ENCODE data around the gene KIF26B.

The KIF26B gene

GRCh38 chr1:245211035-245211749 is 56.4 kb downstream of the KIF26B start:
- DNase-seq, result no peak

DNA sequence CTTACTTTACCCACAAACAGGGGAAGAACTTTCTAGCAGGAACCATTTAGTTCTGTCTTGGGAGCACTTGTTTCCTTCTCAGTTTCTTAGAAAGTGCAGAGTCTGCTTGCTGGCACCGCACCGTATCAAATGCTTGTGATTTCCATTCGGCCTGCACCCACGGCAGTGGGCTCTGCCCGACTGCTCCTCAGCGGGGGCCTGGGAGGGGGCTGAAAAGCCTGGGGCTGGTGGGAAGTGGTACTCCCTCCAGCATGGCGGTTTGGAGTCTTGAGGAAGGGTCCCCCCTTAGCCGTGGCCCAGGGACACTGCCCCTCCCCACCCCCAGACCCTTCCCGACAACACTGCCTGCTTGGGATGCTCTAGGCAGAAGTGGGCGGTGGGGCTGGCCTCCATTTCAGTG is 57.0 kb downstream of the KIF26B start:
- DNase-seq, result no peak

GRCh38 chr1:245212221-245212710 is 57.5 kb downstream of the KIF26B start:
- no peak for DNase-seq

GRCh38 chr1:245213066-245213831 is 58.5 kb downstream of the KIF26B start:
- no peak for DNase-seq

DNA sequence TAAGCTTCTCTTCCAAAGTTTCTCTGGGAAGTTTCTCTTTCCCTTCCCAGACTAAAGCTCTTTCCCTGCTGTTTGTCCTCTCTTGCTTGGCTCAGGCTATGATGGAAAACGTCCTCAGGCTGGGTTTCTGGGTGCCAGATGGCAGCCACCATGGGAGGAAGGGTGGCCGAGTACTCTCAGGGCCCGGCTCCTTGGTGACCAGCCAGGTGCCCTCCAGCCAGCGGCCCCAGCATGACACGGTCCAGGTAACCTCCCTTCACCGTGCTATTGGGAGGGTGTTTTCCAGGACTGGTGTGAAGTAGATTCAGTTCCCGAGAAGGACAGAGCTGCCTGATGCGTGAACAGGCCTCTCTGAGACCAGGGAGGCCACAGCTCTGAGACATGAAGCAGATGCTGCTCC is 60.3 kb downstream of the KIF26B start:
- no peak for DNase-seq

DNA sequence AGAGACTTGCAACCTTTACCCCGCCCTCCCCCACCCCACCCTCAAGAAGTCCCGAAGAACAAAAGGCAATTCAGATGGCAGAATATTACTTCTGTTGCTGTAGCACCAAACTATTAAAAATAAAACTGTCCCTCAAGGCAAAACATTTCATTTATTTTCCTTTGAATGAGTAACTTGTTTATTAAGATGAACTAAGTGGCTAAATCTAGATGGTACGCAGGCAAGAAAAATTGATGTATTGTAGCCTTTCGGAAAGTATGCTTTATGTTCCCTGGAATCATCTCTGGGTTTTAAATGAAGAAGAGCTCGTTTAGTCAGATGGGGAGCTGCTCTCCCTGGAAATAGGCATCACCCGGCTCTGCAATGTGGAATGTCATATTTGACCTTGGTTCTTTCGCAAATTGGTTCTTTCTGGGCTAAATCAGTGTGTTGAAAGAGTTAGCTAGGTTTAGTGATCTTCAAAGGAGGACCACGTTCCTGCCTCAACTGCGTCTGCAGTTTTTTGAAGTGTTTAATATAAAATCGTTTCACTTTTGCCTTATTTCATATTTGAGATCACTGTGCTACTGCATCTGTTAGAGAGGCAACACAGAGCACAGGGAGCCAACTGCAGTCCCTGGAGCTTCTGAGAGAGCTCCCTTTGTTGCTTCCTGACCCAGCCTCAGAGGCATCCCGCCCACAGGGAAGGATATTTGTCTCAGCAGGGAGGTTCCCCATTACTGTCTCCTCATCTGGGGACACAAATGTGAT is 61.8 kb downstream of the KIF26B start:
- DNase-seq, result no peak

DNA sequence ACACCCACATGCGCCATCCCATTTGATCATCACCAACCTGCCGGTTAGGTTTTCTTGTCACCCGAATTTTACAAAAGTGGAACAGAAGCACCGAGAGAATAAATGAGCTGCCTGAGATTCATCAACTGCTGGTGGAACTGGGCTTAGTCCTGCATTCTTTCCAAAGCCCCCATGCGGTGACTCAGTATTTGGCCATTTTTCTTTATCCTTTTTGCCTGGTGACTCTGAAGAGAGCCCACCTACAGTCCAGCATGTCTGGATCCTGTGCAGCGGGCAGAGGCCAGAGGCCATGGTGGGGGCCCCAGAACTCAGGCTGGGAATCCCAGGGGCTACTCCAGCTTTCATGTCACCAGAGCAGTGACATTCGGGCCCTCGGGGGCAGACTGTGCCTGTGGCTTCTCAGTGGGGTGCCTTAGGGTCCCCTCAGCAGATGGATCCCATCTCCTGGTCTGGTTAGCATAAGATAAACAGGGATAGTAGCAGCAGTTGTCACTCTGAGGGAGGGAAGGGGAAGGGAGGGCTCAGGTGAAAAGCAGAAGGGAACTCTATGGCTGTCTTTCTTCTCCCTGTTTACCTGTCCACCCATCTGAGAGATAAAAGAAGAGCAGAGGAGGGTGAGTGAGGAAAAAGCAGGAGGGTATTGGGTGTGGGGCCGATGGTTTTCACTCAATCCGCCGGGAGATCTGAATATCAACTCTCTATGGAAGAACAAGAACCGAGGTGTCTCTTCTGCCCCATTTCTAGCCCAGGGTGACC is 63.2 kb downstream of the KIF26B start:
- DNase-seq, result no peak

DNA sequence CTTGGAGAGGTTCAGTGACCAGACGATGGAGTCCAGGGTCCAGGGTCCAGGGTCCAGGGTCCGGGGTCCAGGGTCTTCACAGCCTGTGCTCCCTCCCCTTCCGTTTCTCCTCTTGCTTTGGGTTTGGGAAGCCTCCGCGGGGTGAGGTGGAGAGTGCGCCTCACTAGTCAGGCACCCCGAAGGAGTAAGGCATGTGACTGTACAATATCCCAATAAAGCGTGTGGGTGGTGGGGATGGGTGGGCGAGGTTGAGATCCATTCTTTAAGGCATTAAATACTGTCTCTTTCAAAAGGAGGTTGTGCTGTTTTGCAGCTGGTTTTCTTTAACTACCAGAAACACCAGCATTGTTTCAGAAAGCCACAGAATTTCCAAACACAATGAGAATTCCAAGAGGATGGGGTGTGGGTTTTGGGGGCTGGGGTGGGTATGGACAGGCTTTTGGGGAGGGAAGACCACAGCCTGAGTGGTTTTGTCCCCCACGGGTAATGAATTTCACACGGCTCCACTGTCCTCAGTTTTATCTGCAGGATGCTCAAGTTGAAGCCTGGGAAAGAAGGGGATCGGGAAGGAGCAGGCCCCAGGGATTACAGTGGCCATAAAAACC is 65.7 kb downstream of the KIF26B start:
- no peak for DNase-seq

DNA sequence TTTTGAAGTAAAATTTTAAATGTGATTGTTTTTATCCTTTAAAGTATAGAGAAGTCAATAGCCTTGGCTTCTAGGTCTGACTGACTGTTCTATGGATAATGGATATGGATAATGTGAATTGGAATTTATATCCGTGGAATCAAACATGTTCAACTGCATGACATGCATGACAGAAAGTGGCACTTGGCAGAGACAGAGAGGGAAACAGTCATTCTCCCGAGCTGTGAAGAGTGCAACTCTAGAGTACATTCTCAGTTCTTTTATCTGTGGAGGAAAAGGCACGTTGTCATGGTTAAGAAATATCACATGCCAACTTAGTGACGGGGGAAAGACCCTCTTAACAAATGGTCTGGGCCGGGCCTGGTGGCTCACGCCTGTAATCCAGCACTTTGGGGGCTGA is 67.0 kb downstream of the KIF26B start:
- no peak for DNase-seq

DNA sequence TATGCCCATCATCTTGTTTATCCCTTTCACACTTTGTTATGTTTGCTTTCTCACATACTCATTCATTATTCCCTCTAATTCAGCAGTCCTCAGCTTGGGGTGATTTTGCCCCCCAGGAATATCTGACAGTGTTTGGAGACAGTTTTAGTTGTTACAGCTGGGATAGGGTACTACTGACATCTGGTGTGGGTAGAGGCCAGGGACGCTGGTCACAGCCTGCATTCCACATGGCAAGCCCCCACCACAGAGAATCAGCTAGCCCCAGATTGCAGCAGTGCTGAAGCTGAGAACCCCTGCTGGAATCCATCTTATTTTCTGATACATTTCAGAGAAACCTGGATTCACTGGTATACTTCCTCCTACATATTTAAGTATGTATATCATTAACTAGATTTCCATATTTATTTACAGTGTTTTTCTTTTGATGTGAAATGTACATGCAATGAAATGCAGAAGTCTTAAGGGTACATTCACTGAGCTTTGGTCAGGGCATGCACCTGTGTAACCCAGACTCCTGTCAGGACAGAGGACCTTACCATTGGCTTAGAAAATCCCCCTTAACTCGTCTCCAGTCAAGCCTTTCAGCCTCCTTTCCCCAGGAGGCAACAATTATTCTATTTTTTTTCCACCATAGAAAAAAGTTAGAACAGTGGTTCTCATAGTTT is 68.3 kb downstream of the KIF26B start:
- no peak for DNase-seq

DNA sequence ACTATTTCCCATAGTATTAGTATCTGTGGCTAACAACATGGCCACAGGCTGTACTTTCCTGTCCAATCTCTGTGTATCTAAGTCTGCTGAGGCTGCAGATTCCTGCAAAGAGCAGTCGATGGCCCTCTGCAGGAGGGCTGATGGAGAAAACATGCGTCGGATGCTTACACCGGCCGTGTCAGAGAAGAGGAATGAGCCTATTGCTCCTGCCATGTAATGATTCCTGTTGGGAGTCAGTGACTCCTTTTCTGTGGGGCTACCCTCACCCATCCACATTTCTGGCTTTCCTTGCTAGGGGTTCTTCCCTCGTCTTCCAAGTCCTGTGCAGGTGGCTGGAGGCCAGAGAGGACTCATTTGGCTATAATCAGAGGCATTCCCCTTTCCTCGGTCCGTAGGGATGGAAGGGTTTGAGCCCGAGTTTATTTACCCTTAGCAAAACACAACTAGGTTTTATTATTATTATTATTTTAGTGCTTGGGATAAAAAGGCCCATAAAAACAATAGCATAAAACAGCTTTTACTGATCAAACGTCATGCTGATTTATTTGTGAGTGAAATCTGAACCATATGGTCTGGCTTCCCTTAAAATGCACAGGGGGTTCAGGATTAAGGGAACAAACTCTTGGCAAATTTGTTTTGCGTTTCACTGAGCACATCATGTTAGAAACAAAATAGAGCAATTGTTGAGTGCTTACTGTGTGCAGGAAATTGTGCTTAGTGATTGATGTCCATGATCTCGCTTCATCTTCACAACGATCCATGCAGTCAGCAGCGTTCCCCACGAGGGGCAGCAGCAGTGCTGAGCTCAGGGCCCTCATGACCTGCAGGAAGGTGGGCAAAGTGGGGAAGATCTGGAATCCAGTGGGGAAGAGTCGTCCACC is 70.8 kb downstream of the KIF26B start:
- DNase-seq, result no peak

- DNase-seq, result no peak
These were observed 71.4 kb downstream of the KIF26B start for GRCh38 chr1:245226203-245226499.

DNA sequence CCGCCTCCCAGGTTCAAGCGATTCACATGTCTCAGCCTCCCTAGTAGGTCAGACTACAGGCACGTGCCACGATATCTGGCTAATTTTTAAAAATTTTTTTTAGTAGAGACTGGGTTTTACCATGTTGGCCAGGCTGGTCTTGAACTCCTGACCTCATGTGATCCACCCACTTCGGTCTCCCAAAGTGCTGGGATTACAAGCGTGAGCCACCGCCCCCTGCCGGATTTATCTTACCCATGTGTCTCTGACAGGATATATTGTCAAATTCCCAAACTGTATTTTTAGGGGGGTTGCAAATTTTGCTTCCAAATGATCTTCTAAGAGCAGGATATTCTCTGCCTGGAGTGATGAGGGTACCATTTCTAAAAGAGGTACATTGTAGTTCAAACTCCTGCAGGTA is 74.3 kb downstream of the KIF26B start:
- no peak for DNase-seq

DNA sequence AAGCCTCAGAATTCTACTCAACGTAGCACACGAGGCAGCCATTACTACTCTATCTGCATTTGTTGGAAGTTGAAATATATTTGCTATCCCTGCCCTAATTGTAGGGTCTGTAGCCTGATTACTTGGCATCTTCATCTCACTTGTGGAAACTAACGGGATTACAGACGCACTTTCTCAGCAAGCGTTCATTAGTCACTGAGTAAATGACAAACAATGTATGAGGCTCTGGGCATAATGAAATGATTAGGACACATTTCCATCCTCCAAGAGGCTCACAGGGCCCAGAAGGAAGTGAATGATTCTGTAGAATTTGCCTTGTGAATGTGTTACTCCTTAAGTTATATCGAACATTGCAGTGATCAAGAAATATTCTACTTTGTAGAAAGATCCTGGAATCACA is 78.1 kb downstream of the KIF26B start:
- no peak for DNase-seq

- DNase-seq, result no peak
These were observed 79.7 kb downstream of the KIF26B start for GRCh38 chr1:245234217-245235081.

- no peak for DNase-seq
These were observed 80.4 kb downstream of the KIF26B start for GRCh38 chr1:245235156-245235555.

DNA sequence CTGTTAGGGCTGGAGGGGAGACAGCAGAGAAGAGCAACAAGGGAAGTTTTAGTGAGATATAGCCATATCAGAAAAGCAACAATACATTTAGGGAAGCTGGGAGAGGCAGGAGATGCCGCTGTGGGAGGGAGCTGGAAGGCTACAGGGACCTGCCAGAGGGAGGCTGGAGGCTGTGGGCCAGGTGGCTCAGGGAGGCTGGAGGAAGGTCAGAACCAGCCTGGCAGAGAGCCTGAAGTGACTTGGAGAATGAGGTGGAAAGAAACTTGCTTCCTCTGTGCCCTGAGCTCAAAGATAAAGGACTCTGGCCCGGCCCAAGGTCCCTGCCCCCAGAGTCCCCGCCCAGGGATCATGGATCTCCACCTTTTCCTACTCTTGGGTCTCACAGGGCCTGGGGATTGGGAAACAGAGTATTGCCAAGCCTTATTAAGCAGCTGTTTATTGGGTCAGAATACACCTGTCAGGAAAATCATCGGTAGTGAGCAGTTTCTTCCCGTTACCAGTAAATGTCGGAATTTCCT is 85.9 kb downstream of the KIF26B start:
- no peak for DNase-seq

DNA sequence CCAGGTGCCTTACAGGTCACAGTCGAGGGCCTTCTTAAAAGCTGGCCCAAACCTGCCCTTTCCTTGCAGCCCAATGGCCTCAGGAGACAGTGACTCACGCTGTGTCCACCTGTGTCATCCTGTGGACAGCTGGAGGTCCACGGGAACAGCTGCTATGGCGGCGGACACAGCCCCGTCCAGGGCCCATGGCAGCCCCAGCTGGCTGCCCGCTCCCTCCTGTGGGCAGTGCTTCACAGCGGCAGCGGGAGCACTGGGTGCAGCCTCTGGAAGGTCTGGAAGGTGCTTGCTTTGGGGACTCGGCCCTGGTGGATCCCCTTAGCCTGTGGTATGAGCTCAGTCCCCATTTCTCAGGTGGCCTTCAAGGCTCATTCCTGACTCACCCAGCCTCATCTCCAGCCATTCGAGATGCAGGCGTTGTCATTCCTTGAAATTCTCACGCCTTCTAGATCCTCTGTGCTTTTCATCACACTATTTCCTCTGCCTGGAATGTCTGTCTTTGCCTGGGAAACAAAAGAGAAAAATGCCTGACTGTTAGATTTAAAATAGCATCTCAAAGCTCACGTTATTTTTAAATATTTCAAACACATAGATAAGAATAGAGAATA is 86.8 kb downstream of the KIF26B start:
- DNase-seq, result no peak

- no peak for DNase-seq
These were observed 88.2 kb downstream of the KIF26B start for GRCh38 chr1:245242989-245243388.

Data from hematopoietic multipotent progenitor cell treated with erythropoietin and hydrocortisone succinate and interleukin-3 and kit ligand, for 8 days (in vitro differentiated cells).